ENCODE results near the gene CELF4. TPM values are rescaled to one million over a fixed set of nuclear protein-coding genes. Genes with fewer than 3 reads are reported as not detected.

The CELF4 gene
- total RNA-seq, 1 donor from 2014 or later: 2.3 TPM

GRCh38 chr18:37552286-37552685 lies 13.3 kb downstream of the CELF4 start:
- Mint-ChIP-seq H3K36me3 (no peaks in the 10 kb centered on the region), H3K27me3 (ENCODE audit: low read depth) (peaks cover 75% of the 10 kb centered on the region), H3K4me1 (peaks cover 5% of the 10 kb centered on the region), H3K4me3 (no peak overlapping the region), H3K27ac (no peak overlapping the region), H3K9me3 (no peaks in the 10 kb centered on the region)
- TF ChIP-seq, protein P1, sequence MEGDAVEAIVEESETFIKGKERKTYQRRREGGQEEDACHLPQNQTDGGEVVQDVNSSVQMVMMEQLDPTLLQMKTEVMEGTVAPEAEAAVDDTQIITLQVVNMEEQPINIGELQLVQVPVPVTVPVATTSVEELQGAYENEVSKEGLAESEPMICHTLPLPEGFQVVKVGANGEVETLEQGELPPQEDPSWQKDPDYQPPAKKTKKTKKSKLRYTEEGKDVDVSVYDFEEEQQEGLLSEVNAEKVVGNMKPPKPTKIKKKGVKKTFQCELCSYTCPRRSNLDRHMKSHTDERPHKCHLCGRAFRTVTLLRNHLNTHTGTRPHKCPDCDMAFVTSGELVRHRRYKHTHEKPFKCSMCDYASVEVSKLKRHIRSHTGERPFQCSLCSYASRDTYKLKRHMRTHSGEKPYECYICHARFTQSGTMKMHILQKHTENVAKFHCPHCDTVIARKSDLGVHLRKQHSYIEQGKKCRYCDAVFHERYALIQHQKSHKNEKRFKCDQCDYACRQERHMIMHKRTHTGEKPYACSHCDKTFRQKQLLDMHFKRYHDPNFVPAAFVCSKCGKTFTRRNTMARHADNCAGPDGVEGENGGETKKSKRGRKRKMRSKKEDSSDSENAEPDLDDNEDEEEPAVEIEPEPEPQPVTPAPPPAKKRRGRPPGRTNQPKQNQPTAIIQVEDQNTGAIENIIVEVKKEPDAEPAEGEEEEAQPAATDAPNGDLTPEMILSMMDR (IDR thresholded peaks at IDR 0.05; ENCODE audit: unreplicated experiment): no peak
- no peak for DNase-seq (ENCODE audit: low spot score in 2 of 2, unreplicated experiment in 2 of 2)

GRCh38 chr18:37551846-37552245 lies 13.8 kb downstream of the CELF4 start:
- Mint-ChIP-seq H3K9me3 (no peaks in the 10 kb centered on the region), H3K27me3 (ENCODE audit: low read depth) (peaks cover 72% of the 10 kb centered on the region), H3K27ac (no peak overlapping the region), H3K4me3 (no peak overlapping the region), H3K4me1 (peaks cover 5% of the 10 kb centered on the region), H3K36me3 (no peaks in the 10 kb centered on the region)
- no peak for DNase-seq (ENCODE audit: low spot score in 2 of 2, unreplicated experiment in 2 of 2)
- TF ChIP-seq, protein P1 (IDR thresholded peaks at IDR 0.05; ENCODE audit: unreplicated experiment): no peak

DNA sequence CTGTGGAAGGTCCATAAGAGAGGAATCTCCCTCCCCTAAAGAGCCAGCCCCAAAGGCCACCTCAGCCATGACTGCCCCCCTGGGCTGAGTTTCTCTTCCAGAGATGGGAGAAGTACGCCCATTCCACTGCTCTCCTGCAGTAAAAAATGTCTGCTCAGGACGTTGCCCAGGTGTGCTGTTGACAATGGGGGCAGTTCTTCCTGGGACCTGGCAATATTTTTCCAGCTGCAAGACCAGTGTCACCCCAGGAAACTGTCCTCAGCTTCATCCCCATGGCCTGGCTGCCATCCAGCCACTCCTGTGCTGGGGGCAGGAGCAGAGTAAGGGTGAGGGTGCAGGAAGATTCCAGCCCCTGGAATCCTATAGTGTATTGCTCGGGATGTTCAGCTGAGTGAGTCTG lies 14.3 kb downstream of the CELF4 start:
- no peak overlapping the region for H3K4me3 Mint-ChIP-seq
- TF ChIP-seq, protein P1 (IDR thresholded peaks at IDR 0.05; ENCODE audit: unreplicated experiment): no peak
- no peaks in the 10 kb centered on the region for H3K36me3 Mint-ChIP-seq
- no peak for DNase-seq (ENCODE audit: low spot score in 2 of 2, unreplicated experiment in 2 of 2)
- no peaks in the 10 kb centered on the region for H3K9me3 Mint-ChIP-seq
- peaks cover 5% of the 10 kb centered on the region for H3K4me1 Mint-ChIP-seq
- no peak overlapping the region for H3K27ac Mint-ChIP-seq
- peaks cover 72% of the 10 kb centered on the region for H3K27me3 Mint-ChIP-seq (ENCODE audit: low read depth)

DNA sequence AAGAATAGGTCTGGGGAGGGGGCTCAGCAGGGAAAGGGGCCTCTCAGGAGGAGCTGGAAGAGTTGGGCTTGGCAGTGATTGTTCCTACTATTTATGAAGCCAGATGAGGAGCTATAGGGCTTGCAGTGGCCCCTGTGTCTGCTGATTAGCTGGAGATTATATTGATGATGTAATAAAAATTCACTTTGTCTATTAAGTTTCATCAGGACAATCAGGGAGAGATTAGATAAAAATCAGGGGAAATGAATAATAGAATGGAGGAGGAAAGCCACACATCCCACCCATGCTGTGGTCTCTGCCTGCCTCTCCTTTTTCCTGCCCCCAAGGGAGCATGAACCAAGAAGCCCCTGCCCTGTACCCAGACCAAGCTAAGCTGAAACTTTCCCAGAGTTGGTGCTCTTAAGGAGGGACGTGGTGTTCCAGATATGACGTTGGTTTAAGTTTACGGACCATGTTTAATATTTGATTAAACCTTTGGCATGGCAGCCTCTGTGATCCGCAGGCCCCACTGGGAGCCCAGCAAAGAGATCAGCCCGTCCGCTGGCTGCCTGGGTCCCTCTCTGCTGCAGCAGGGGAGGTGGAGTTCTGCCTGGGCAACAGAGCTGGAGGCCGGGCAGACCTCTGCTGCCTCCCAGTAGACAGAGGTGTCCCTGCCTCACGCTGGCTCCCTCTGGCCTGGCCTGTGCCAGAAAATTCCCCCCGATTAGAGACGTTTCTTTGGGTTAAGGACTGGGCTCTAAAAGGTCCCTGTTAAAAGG lies 15.3 kb downstream of the CELF4 start:
- no peaks in the 10 kb centered on the region for H3K9me3 Mint-ChIP-seq
- H3K27ac Mint-ChIP-seq: no peak overlapping the region
- peaks cover 5% of the 10 kb centered on the region for H3K4me1 Mint-ChIP-seq
- no peak overlapping the region for H3K4me3 Mint-ChIP-seq
- DNase-seq (ENCODE audit: low spot score in 2 of 2, unreplicated experiment in 2 of 2): no peak
- TF ChIP-seq, protein P1 (IDR thresholded peaks at IDR 0.05; ENCODE audit: unreplicated experiment): no peak
- no peaks in the 10 kb centered on the region for H3K36me3 Mint-ChIP-seq
- H3K27me3 Mint-ChIP-seq (ENCODE audit: low read depth): peaks cover 69% of the 10 kb centered on the region

- H3K27ac Mint-ChIP-seq: no peak overlapping the region
- H3K4me3 Mint-ChIP-seq: no peak overlapping the region
- peaks cover 5% of the 10 kb centered on the region for H3K4me1 Mint-ChIP-seq
- peaks cover 63% of the 10 kb centered on the region for H3K27me3 Mint-ChIP-seq (ENCODE audit: low read depth)
- DNase-seq (ENCODE audit: low spot score in 2 of 2, unreplicated experiment in 2 of 2): no peak
- no peaks in the 10 kb centered on the region for H3K36me3 Mint-ChIP-seq
- no peaks in the 10 kb centered on the region for H3K9me3 Mint-ChIP-seq
- TF ChIP-seq, protein P1 (IDR thresholded peaks at IDR 0.05; ENCODE audit: unreplicated experiment): no peak
Measured at GRCh38 chr18:37548679-37549289, 16.8 kb downstream of the CELF4 start.

All from mesothelial cell of epicardium (in vitro differentiated cells).